Measurements from ENCODE around the gene IDH2. TPM values are rescaled to one million over a fixed set of nuclear protein-coding genes. Genes with fewer than 3 reads are reported as not detected.

Gene IDH2
- total RNA-seq, 1 experiment from 2014 or later, result 93.4 TPM

DNA sequence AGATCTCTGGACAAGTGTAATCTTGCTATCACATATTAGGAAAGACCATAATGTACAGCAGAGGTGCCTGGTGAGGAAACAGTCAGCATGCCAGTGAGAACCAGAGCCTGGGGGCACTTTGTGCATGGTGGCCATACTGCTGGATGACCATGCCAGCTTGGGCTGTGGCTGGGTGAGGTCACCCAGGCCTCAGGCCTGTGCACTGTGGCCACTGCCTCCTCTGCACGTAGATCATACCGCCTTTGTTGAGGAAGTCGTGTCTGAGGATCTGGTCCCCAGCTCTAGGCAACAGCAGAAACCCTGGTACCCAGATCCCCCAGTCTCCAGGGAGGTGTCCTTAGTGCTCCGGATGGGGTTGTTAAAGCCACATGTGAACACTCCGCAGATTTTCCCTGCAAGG lies 62.3 kb downstream of the IDH2 start:
- Histone ChIP-seq H3K79me2 (ENCODE audit: low read length) (peaks cover 98% of the 10 kb centered on the region), H3K27ac (ENCODE audit: low read length) (peak overlapping the region; percentile 52), H3K9me2 (replicated peaks; ENCODE audit: insufficient read depth, low read length) (no peaks in the 10 kb centered on the region), H3K27me3 (ENCODE audit: low read length) (no peaks in the 10 kb centered on the region), H3K9ac (ENCODE audit: low read length) (peak overlapping the region; percentile 29; the same call in 1 of the 2 replicates), H3K4me2 (ENCODE audit: low read depth, low read length, poor library complexity, severe bottlenecking) (peak overlapping the region; percentile 24), H3K9me3 (ENCODE audit: low read length) (no peaks in the 10 kb centered on the region), H2AFZ (ENCODE audit: low read length) (no peak overlapping the region), H3K4me1 (ENCODE audit: low read length) (peaks cover 86% of the 10 kb centered on the region), H3K4me3 (ENCODE audit: low read length) (no peak overlapping the region), H4K20me1 (ENCODE audit: insufficient read depth, low read depth, low read length) (no peaks in the 10 kb centered on the region), H3K36me3 (ENCODE audit: insufficient read depth, low read length) (no peaks in the 10 kb centered on the region)
- no peak for DNase-seq

DNA sequence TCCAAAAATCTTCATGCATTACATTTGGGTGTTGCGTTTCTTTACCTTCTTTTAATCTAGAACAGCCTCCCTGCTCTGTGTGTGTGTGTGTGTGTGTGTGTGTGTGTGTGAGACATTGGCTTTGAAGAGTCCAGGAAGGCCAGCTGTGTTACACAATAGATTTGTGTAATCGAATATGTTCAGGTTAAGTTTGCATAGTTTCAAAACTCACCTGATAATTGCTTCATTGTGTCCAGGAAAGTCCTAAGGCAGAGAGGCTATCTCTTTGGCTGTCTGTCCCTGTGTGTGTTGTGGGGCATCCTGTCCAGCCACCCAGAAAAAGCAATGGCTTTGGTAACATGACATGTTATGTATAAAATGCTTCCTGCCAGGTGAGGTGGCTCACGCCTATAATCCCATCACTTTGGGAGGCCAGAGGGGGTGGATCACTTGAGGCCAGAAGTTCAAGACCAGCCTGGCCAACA lies 63.6 kb downstream of the IDH2 start:
- Histone ChIP-seq H3K9me2 (replicated peaks; ENCODE audit: insufficient read depth, low read length) (no peaks in the 10 kb centered on the region), H3K9ac (ENCODE audit: low read length) (no peak overlapping the region), H3K27ac (ENCODE audit: low read length) (peak overlapping the region; percentile 30), H3K27me3 (ENCODE audit: low read length) (no peaks in the 10 kb centered on the region), H3K9me3 (ENCODE audit: low read length) (no peaks in the 10 kb centered on the region), H2AFZ (ENCODE audit: low read length) (no peak overlapping the region), H4K20me1 (ENCODE audit: insufficient read depth, low read depth, low read length) (no peaks in the 10 kb centered on the region), H3K4me2 (ENCODE audit: low read depth, low read length, poor library complexity, severe bottlenecking) (no peak overlapping the region), H3K36me3 (ENCODE audit: insufficient read depth, low read length) (no peaks in the 10 kb centered on the region), H3K4me3 (ENCODE audit: low read length) (no peak overlapping the region), H3K79me2 (ENCODE audit: low read length) (peaks cover 98% of the 10 kb centered on the region), H3K4me1 (ENCODE audit: low read length) (peaks cover 85% of the 10 kb centered on the region)
- DNase-seq, result no peak

DNA sequence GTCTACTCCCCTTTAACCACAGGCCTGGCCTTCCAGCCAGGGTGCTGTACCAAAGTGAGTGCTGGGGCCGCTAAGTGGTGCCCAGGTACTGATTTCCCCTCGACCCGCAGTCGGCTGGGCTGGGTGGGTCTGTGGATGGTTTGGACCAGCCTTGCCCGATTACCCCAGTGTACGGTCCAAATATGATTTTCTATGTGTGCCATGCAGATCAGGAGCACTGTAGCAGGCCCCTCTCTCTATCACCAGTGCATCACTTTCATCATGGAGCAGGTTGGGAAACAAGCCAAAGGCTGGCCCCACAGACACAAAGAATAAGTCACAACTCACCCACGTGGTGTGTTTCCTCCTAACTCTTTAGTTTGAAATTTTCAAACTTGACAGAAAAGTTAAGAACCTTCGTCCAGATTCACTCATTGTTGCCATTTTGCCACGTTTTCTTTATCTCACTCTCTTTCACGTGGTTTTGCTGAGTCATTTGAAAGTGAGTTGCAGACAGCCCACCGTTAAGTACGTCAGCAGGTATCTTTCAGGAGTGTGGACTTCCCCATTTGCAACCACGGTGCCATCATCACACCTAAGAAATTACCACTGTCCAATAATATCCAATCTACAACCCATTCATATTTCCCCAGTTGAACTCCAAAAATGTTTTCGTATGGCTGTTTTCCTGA lies 64.2 kb downstream of the IDH2 start:
- no peak for DNase-seq
- no peaks in the 10 kb centered on the region for H4K20me1 ChIP-seq (ENCODE audit: insufficient read depth, low read depth, low read length)
- H3K9ac ChIP-seq (ENCODE audit: low read length), result no peak overlapping the region
- H3K27me3 ChIP-seq (ENCODE audit: low read length), result no peaks in the 10 kb centered on the region
- H3K36me3 ChIP-seq (ENCODE audit: insufficient read depth, low read length), result no peaks in the 10 kb centered on the region
- H2AFZ ChIP-seq (ENCODE audit: low read length), result no peak overlapping the region
- H3K79me2 ChIP-seq (ENCODE audit: low read length), result peaks cover 98% of the 10 kb centered on the region
- H3K4me1 ChIP-seq (ENCODE audit: low read length), result peaks cover 85% of the 10 kb centered on the region
- no peaks in the 10 kb centered on the region for H3K9me2 ChIP-seq (replicated peaks; ENCODE audit: insufficient read depth, low read length)
- H3K27ac ChIP-seq (ENCODE audit: low read length), result peak overlapping the region; percentile 30
- H3K9me3 ChIP-seq (ENCODE audit: low read length), result no peaks in the 10 kb centered on the region
- H3K4me3 ChIP-seq (ENCODE audit: low read length), result no peak overlapping the region
- peak overlapping the region; percentile 14 for H3K4me2 ChIP-seq (ENCODE audit: low read depth, low read length, poor library complexity, severe bottlenecking)

DNA sequence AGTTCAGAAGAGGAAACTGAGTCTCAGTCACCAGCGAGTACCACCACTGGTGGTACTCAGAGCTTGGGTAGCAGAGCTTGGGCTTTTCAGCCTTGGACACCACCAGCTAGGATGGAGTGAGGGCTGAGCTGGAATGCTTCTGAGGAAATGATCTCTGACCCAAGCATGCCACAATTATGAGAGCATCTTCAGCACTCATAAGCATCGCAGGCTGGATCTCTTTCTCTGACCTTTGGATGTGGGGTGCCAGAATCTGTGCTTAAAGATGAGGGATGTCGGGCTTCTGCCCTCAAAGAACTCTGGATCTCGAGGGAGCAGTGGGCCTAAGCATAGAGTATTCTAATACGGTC lies 64.8 kb downstream of the IDH2 start:
- Histone ChIP-seq H4K20me1 (ENCODE audit: insufficient read depth, low read depth, low read length) (no peaks in the 10 kb centered on the region), H3K36me3 (ENCODE audit: insufficient read depth, low read length) (no peaks in the 10 kb centered on the region), H2AFZ (ENCODE audit: low read length) (no peak overlapping the region), H3K27me3 (ENCODE audit: low read length) (no peaks in the 10 kb centered on the region), H3K4me3 (ENCODE audit: low read length) (no peak overlapping the region), H3K4me2 (ENCODE audit: low read depth, low read length, poor library complexity, severe bottlenecking) (peak overlapping the region; percentile 14), H3K27ac (ENCODE audit: low read length) (peak overlapping the region; percentile 30; the same call in 1 of the 2 replicates), H3K4me1 (ENCODE audit: low read length) (peaks cover 85% of the 10 kb centered on the region), H3K9ac (ENCODE audit: low read length) (no peak overlapping the region), H3K9me2 (replicated peaks; ENCODE audit: insufficient read depth, low read length) (no peaks in the 10 kb centered on the region), H3K9me3 (ENCODE audit: low read length) (no peaks in the 10 kb centered on the region), H3K79me2 (ENCODE audit: low read length) (peaks cover 98% of the 10 kb centered on the region)
- no peak for DNase-seq

- no peaks in the 10 kb centered on the region for H3K9me3 ChIP-seq (ENCODE audit: low read length)
- H3K4me3 ChIP-seq (ENCODE audit: low read length), result no peak overlapping the region
- H2AFZ ChIP-seq (ENCODE audit: low read length), result no peak overlapping the region
- peaks cover 85% of the 10 kb centered on the region for H3K4me1 ChIP-seq (ENCODE audit: low read length)
- peaks cover 98% of the 10 kb centered on the region for H3K79me2 ChIP-seq (ENCODE audit: low read length)
- H3K9ac ChIP-seq (ENCODE audit: low read length), result no peak overlapping the region
- H3K27me3 ChIP-seq (ENCODE audit: low read length), result no peaks in the 10 kb centered on the region
- no peak for DNase-seq
- H4K20me1 ChIP-seq (ENCODE audit: insufficient read depth, low read depth, low read length), result no peaks in the 10 kb centered on the region
- no peak overlapping the region for H3K27ac ChIP-seq (ENCODE audit: low read length)
- H3K9me2 ChIP-seq (replicated peaks; ENCODE audit: insufficient read depth, low read length), result no peaks in the 10 kb centered on the region
- no peaks in the 10 kb centered on the region for H3K36me3 ChIP-seq (ENCODE audit: insufficient read depth, low read length)
- H3K4me2 ChIP-seq (ENCODE audit: low read depth, low read length, poor library complexity, severe bottlenecking), result no peak overlapping the region
Observed at GRCh38 chr15:90036806-90037510, 65.3 kb downstream of the IDH2 start.

GRCh38 chr15:90036343-90036742 lies 65.9 kb downstream of the IDH2 start:
- DNase-seq, result no peak
- Histone ChIP-seq H4K20me1 (ENCODE audit: insufficient read depth, low read depth, low read length) (no peaks in the 10 kb centered on the region), H3K27ac (ENCODE audit: low read length) (no peak overlapping the region), H3K36me3 (ENCODE audit: insufficient read depth, low read length) (no peaks in the 10 kb centered on the region), H2AFZ (ENCODE audit: low read length) (no peak overlapping the region), H3K4me2 (ENCODE audit: low read depth, low read length, poor library complexity, severe bottlenecking) (no peak overlapping the region), H3K79me2 (ENCODE audit: low read length) (peaks cover 98% of the 10 kb centered on the region), H3K9me2 (replicated peaks; ENCODE audit: insufficient read depth, low read length) (no peaks in the 10 kb centered on the region), H3K27me3 (ENCODE audit: low read length) (no peaks in the 10 kb centered on the region), H3K9ac (ENCODE audit: low read length) (no peak overlapping the region), H3K4me1 (ENCODE audit: low read length) (peaks cover 88% of the 10 kb centered on the region), H3K9me3 (ENCODE audit: low read length) (no peaks in the 10 kb centered on the region), H3K4me3 (ENCODE audit: low read length) (no peak overlapping the region)

DNA sequence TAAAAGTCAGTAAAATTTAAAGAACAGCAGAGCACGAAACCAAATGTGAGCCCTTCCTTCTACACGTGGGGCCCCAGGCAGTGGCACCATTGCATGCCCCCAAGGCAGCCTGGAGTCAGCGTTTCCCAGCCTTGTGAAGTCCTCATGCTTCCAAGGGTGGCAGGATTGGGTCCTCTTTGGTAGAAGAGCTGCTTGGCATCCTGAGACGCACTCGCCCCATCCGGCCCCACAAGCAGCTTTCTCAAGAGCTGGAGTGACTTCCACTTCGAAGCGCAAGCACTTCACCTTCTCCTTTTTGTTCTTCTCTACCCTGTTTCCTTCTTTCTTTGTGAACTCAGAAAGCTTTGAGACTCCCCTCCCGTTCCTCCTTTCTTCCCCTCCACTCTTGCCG lies 66.4 kb downstream of the IDH2 start:
- Histone ChIP-seq H3K27me3 (ENCODE audit: low read length) (no peaks in the 10 kb centered on the region), H3K4me1 (ENCODE audit: low read length) (peaks cover 88% of the 10 kb centered on the region), H3K4me2 (ENCODE audit: low read depth, low read length, poor library complexity, severe bottlenecking) (no peak overlapping the region), H3K27ac (ENCODE audit: low read length) (no peak overlapping the region), H3K9ac (ENCODE audit: low read length) (no peak overlapping the region), H4K20me1 (ENCODE audit: insufficient read depth, low read depth, low read length) (no peaks in the 10 kb centered on the region), H3K9me3 (ENCODE audit: low read length) (no peaks in the 10 kb centered on the region), H2AFZ (ENCODE audit: low read length) (no peak overlapping the region), H3K4me3 (ENCODE audit: low read length) (no peak overlapping the region), H3K9me2 (replicated peaks; ENCODE audit: insufficient read depth, low read length) (no peaks in the 10 kb centered on the region), H3K36me3 (ENCODE audit: insufficient read depth, low read length) (no peaks in the 10 kb centered on the region), H3K79me2 (ENCODE audit: low read length) (peaks cover 98% of the 10 kb centered on the region)
- no peak for DNase-seq

GRCh38 chr15:90035095-90035839 lies 67.0 kb downstream of the IDH2 start:
- Histone ChIP-seq H3K79me2 (ENCODE audit: low read length) (peaks cover 96% of the 10 kb centered on the region), H3K36me3 (ENCODE audit: insufficient read depth, low read length) (no peaks in the 10 kb centered on the region), H3K4me3 (ENCODE audit: low read length) (no peak overlapping the region), H2AFZ (ENCODE audit: low read length) (no peak overlapping the region), H3K27me3 (ENCODE audit: low read length) (no peaks in the 10 kb centered on the region), H3K9me3 (ENCODE audit: low read length) (no peaks in the 10 kb centered on the region), H3K4me1 (ENCODE audit: low read length) (peaks cover 86% of the 10 kb centered on the region), H4K20me1 (ENCODE audit: insufficient read depth, low read depth, low read length) (no peaks in the 10 kb centered on the region), H3K27ac (ENCODE audit: low read length) (no peak overlapping the region), H3K9ac (ENCODE audit: low read length) (no peak overlapping the region), H3K4me2 (ENCODE audit: low read depth, low read length, poor library complexity, severe bottlenecking) (no peak overlapping the region), H3K9me2 (replicated peaks; ENCODE audit: insufficient read depth, low read length) (no peaks in the 10 kb centered on the region)
- no peak for DNase-seq
